AG09319 (cell line): ENCODE measurements around the gene PADI6.

ENCODE experiments used
- DNase-seq: peaks from one replicate; pipeline ENCODE4 v3.0.0-alpha.2; 2010; ENCODE audit warnings: low read depth; ENCODE audit errors: extremely low read depth
- CTCF ChIP-seq: IDR thresholded peaks from 2 replicates; pipeline ENCODE4 v1.5.1; 2011; ENCODE audit warnings: low read depth, mild to moderate bottlenecking, inconsistent platforms, low read length, moderate library complexity

PADI6 gene

GRCh38 chr1:17369466-17369865 is 2.5 kb upstream of the PADI6 start:
- DNase-seq, result no peak
- TF ChIP-seq CTCF, result no peak

GRCh38 chr1:17370618-17371017 is 1.4 kb upstream of the PADI6 start:
- no peak for TF ChIP-seq CTCF
- no peak for DNase-seq

GRCh38 chr1:17372955-17373354 is 959 bp downstream of the PADI6 start:
- no peak for DNase-seq
- TF ChIP-seq CTCF, result no peak

- no peak for DNase-seq
- no peak for TF ChIP-seq CTCF
Observed at GRCh38 chr1:17375651-17376050, 3.7 kb downstream of the PADI6 start.

GRCh38 chr1:17377325-17377953 is 5.4 kb downstream of the PADI6 start:
- DNase-seq, result no peak
- TF ChIP-seq CTCF, result no peak

- no peak for TF ChIP-seq CTCF
- no peak for DNase-seq
Observed at GRCh38 chr1:17381161-17381560, 9.2 kb downstream of the PADI6 start.

GRCh38 chr1:17392199-17392740 is 20.3 kb downstream of the PADI6 start:
- no peak for TF ChIP-seq CTCF
- no peak for DNase-seq
